ENCODE results near the gene DNASE1L1.

The DNASE1L1 gene

GRCh38 chrX:154420402-154420756 is 11.3 kb upstream of the DNASE1L1 start:
- TF ChIP-seq FOXM1 (IDR thresholded peaks at IDR 0.05; ENCODE audit: borderline replicate concordance, low read depth): no peak
- no peak for TF ChIP-seq CEBPB (IDR thresholded peaks at IDR 0.05)
- TF ChIP-seq ZBTB7A (IDR thresholded peaks at IDR 0.05; ENCODE audit: low read depth): no peak
- no peak for TF ChIP-seq CREB1 (IDR thresholded peaks at IDR 0.05; ENCODE audit: low read depth)
- no peak for TF ChIP-seq YY1 (IDR thresholded peaks at IDR 0.05; ENCODE audit: low read depth)
- no peak for TF ChIP-seq RAD21 (IDR thresholded peaks at IDR 0.05; ENCODE audit: low read depth)
- TF ChIP-seq EGR1 (IDR thresholded peaks at IDR 0.05): no peak
- no peak for TF ChIP-seq MAX (IDR thresholded peaks at IDR 0.05)
- no peak for TF ChIP-seq NFIC (IDR thresholded peaks at IDR 0.05)

- no peak for TF ChIP-seq TAF1 (IDR thresholded peaks at IDR 0.05; ENCODE audit: low read depth)
- no peak for TF ChIP-seq RAD21 (IDR thresholded peaks at IDR 0.05; ENCODE audit: low read depth)
- TF ChIP-seq EP300 (IDR thresholded peaks at IDR 0.05; ENCODE audit: borderline replicate concordance): no peak
- TF ChIP-seq USF1 (IDR thresholded peaks at IDR 0.05): no peak
- TF ChIP-seq TCF12 (IDR thresholded peaks at IDR 0.05; ENCODE audit: low read depth): no peak
- no peak for TF ChIP-seq REST (IDR thresholded peaks at IDR 0.05; ENCODE audit: low read depth)
- no peak for TF ChIP-seq EGR1 (IDR thresholded peaks at IDR 0.05)
- no peak for TF ChIP-seq CREB1 (IDR thresholded peaks at IDR 0.05; ENCODE audit: low read depth)
- TF ChIP-seq ZBTB7A (IDR thresholded peaks at IDR 0.05; ENCODE audit: low read depth): no peak
These were observed 10.8 kb upstream of the DNASE1L1 start for GRCh38 chrX:154419688-154420401.

- TF ChIP-seq TEAD4 (IDR thresholded peaks at IDR 0.05) (no peak), YY1 (IDR thresholded peaks at IDR 0.05; ENCODE audit: low read depth) (no peak), CEBPB (IDR thresholded peaks at IDR 0.05) (no peak)
These were observed 10.1 kb upstream of the DNASE1L1 start for GRCh38 chrX:154419189-154419588.

GRCh38 chrX:154417157-154417556 is 8.1 kb upstream of the DNASE1L1 start:
- TF ChIP-seq MAX (IDR thresholded peaks at IDR 0.05): no peak
- no peak for TF ChIP-seq RAD21 (IDR thresholded peaks at IDR 0.05; ENCODE audit: low read depth)
- no peak for TF ChIP-seq EGR1 (IDR thresholded peaks at IDR 0.05)
- TF ChIP-seq TAF1 (IDR thresholded peaks at IDR 0.05; ENCODE audit: low read depth): no peak
- no peak for TF ChIP-seq TEAD4 (IDR thresholded peaks at IDR 0.05)

- TF ChIP-seq CREB1 (IDR thresholded peaks at IDR 0.05; ENCODE audit: low read depth) (no peak), TAF1 (IDR thresholded peaks at IDR 0.05; ENCODE audit: low read depth) (no peak), TEAD4 (IDR thresholded peaks at IDR 0.05) (no peak)
These were observed 4.1 kb upstream of the DNASE1L1 start for GRCh38 chrX:154413142-154413541.

- TF ChIP-seq TEAD4 (IDR thresholded peaks at IDR 0.05) (no peak), CREB1 (IDR thresholded peaks at IDR 0.05; ENCODE audit: low read depth) (no peak), YY1 (IDR thresholded peaks at IDR 0.05; ENCODE audit: low read depth) (no peak), CEBPB (IDR thresholded peaks at IDR 0.05) (no peak), MAX (IDR thresholded peaks at IDR 0.05) (no peak), NFIC (IDR thresholded peaks at IDR 0.05) (no peak), USF1 (IDR thresholded peaks at IDR 0.05) (no peak)
These were observed 3.4 kb upstream of the DNASE1L1 start for GRCh38 chrX:154412468-154412867.

GRCh38 chrX:154411981-154412340 is 2.9 kb upstream of the DNASE1L1 start:
- TF ChIP-seq USF1 (IDR thresholded peaks at IDR 0.05) (peak; percentile 56; the same call in 1 of the 2 replicates), ZBTB7A (IDR thresholded peaks at IDR 0.05; ENCODE audit: low read depth) (no peak), MAX (IDR thresholded peaks at IDR 0.05) (0 out of 2 replicates have a peak, but pooled peaks have one; percentile 18)

GRCh38 chrX:154408659-154409221 is 314 bp downstream of the DNASE1L1 start:
- no peak for TF ChIP-seq TAF1 (IDR thresholded peaks at IDR 0.05; ENCODE audit: low read depth)

Measured in Ishikawa (cell line).